Measurements from ENCODE around the gene PKP1. TPM values are rescaled to one million over a fixed set of nuclear protein-coding genes. Genes with fewer than 3 reads are reported as not detected.

Gene PKP1
- total and polyA plus RNA-seq, 2 donors (not counting 3 experiments of a cell fraction or from before 2014, with no cell fraction given) = 0.01 TPM; not detected in 1

GRCh38 chr1:201286445-201286844 is 3.1 kb downstream of the PKP1 start:
- peaks cover 31 to 41% of the 10 kb centered on the region in 2 experiments for H3K27me3 ChIP-seq (ENCODE audit: control insufficient read depth in 2 of 2, insufficient read depth in 2 of 2, low read length in 2 of 2)
- FAIRE-seq (no peak), DNase-seq (ENCODE audit: low read depth, low spot score) (no peak)
- H3K79me2 ChIP-seq (ENCODE audit: control insufficient read depth, insufficient read depth, low read length) = no peaks in the 10 kb centered on the region
- BruUV-seq (replicated peaks) = no TSS peak
- H3K9ac ChIP-seq (replicated peaks; ENCODE audit: extremely low read depth, insufficient read depth, low read length) = no peak overlapping the region
- H3K9me1 ChIP-seq (replicated peaks; ENCODE audit: control insufficient read depth, extremely low read depth, insufficient read depth, low read length) = no peaks in the 10 kb centered on the region
- dilution Hi-C loops (cut with MboI; ENCODE audit: extremely low pct_ligation_motif_present, low sequenced_read_pairs) (no loop called here), intact Hi-C loops (cut with micrococcal nuclease) (no loop called here)
- H3K4me2 ChIP-seq (ENCODE audit: insufficient read depth, low read length) = no peak overlapping the region
- H3K9me3 ChIP-seq (replicated peaks; ENCODE audit: control insufficient read depth, insufficient read depth, low read length) = no peaks in the 10 kb centered on the region
- H3K36me3 ChIP-seq (ENCODE audit: control insufficient read depth in 2 of 2, extremely low read depth in 1 of 2, insufficient read depth in 2 of 2, low read length in 2 of 2) = no peaks in the 10 kb centered on the region
- no peak overlapping the region for H3K27ac ChIP-seq (ENCODE audit: insufficient read depth, low read depth, low read length)
- H2AFZ ChIP-seq (ENCODE audit: low read depth, low read length) = no peak overlapping the region
- no peaks in the 10 kb centered on the region for H4K20me1 ChIP-seq (replicated peaks; ENCODE audit: control insufficient read depth, extremely low read depth, insufficient read depth, low read length)
- CTCF ChIA-PET = no interaction called here
- TF ChIP-seq JUN (IDR thresholded peaks at IDR 0.05; ENCODE audit: borderline replicate concordance, insufficient read depth, insufficient read length, low read depth) = no peak
- no peak for TF ChIP-seq GATA2 (IDR thresholded peaks at IDR 0.05; ENCODE audit: insufficient read depth, insufficient read length, low read depth, low read length)
- no peak for TF ChIP-seq POLR2A (IDR thresholded peaks at IDR 0.05; ENCODE audit: low read depth, low read length)
- TF ChIP-seq, protein P1, sequence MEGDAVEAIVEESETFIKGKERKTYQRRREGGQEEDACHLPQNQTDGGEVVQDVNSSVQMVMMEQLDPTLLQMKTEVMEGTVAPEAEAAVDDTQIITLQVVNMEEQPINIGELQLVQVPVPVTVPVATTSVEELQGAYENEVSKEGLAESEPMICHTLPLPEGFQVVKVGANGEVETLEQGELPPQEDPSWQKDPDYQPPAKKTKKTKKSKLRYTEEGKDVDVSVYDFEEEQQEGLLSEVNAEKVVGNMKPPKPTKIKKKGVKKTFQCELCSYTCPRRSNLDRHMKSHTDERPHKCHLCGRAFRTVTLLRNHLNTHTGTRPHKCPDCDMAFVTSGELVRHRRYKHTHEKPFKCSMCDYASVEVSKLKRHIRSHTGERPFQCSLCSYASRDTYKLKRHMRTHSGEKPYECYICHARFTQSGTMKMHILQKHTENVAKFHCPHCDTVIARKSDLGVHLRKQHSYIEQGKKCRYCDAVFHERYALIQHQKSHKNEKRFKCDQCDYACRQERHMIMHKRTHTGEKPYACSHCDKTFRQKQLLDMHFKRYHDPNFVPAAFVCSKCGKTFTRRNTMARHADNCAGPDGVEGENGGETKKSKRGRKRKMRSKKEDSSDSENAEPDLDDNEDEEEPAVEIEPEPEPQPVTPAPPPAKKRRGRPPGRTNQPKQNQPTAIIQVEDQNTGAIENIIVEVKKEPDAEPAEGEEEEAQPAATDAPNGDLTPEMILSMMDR (IDR thresholded peaks at IDR 0.05; ENCODE audit: extremely low read depth in 1 of 2, insufficient read depth in 1 of 2, low read depth in 1 of 2, low read length in 2 of 2) = no peak
- no peak for TF ChIP-seq MYC (IDR thresholded peaks at IDR 0.05; ENCODE audit: low read depth, low read length)
- no peak for TF ChIP-seq FOS (IDR thresholded peaks at IDR 0.05; ENCODE audit: borderline replicate concordance, insufficient read depth, low read length)
- TF ChIP-seq EZH2 (IDR thresholded peaks at IDR 0.05; ENCODE audit: borderline replicate concordance, low read depth, low read length, severe bottlenecking) = no peak
- TF ChIP-seq, protein P2, sequence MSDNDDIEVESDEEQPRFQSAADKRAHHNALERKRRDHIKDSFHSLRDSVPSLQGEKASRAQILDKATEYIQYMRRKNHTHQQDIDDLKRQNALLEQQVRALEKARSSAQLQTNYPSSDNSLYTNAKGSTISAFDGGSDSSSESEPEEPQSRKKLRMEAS (IDR thresholded peaks at IDR 0.05; ENCODE audit: insufficient read depth, insufficient read length) = no peak
- no peak for TF ChIP-seq POLR2AphosphoS5 (IDR thresholded peaks at IDR 0.05; ENCODE audit: insufficient read depth, low read depth, low read length)
- POLR2A ChIA-PET = no interaction called here
- no peaks in the 10 kb centered on the region for H3K4me1 ChIP-seq (ENCODE audit: control insufficient read depth, extremely low read depth, insufficient read depth, low read length)
- no peak overlapping the region for H3K4me3 ChIP-seq (replicated peaks in 1 of 3; ENCODE audit: insufficient read depth in 1 of 3, low read depth in 1 of 3, low read length in 3 of 3)
